PC-3 (cell line): ENCODE data around the gene RIN2. TPM values are rescaled to one million over a fixed set of nuclear protein-coding genes. Genes with fewer than 3 reads are reported as not detected.

Experiments
- ATAC-seq: fragments of 200-7000 bp; cut with Tn5 transposase; 2 replicates; pipeline ENCODE4 v1.9.1; 2020; ENCODE audit warnings: mild to moderate bottlenecking, moderate library complexity
- BruUV-seq: library from RNA; stranded (reverse); fragments of 400-500 nt; replicated peaks from 2 replicates; lab custom pipeline; 2021; lab: Mats Ljungman, UMichigan
- CTCF ChIA-PET: fragments of 300-600 bp; sonication (Branson Sonifier 250); formaldehyde crosslinking; loops from one replicate; lab custom pipeline; 2022; ENCODE audit warnings: antibody characterized with exemption; lab: Charles Lee
- POLR2A ChIA-PET: fragments of 300-600 bp; sonication (Branson Sonifier 250); formaldehyde crosslinking; loops from one replicate; lab custom pipeline; 2022; ENCODE audit warnings: antibody characterized with exemption; ENCODE audit not compliant: unreplicated experiment; lab: Charles Lee
- DNase-seq: peaks from one replicate; pipeline ENCODE4 v3.0.0-alpha.2; 2015
- H2AFZ ChIP-seq: fragments of 300-600 bp; sonication (generic); 2 replicates; pipeline ENCODE4 v1.6.0; 2016; ENCODE audit warnings: antibody characterized with exemption, low read length
- H3F3A ChIP-seq: fragments of 300-600 bp; sonication (generic); one replicate; pipeline ENCODE4 v1.6.0; 2017; ENCODE audit warnings: antibody characterized with exemption, low read length, control low read depth, mild to moderate bottlenecking; ENCODE audit not compliant: unreplicated experiment
- H3K27ac ChIP-seq: fragments of 300-600 bp; sonication (generic); 2 replicates; pipeline ENCODE4 v1.5.1; 2016; ENCODE audit warnings: mild to moderate bottlenecking, low read length
- H3K27me3 ChIP-seq: fragments of 300-600 bp; sonication (generic); 2 replicates; pipeline ENCODE4 v1.6.1; 2016; ENCODE audit warnings: low read length, mixed read lengths
- H3K36me3 ChIP-seq: fragments of 300-600 bp; sonication (generic); 2 replicates; pipeline ENCODE4 v1.6.1; 2016; ENCODE audit warnings: low read depth, mixed run types, low read length, mixed read lengths
- H3K4me1 ChIP-seq: fragments of 300-600 bp; sonication (generic); 2 replicates; pipeline ENCODE4 v1.5.1; 2016; ENCODE audit warnings: low read length; ENCODE audit not compliant: insufficient read depth
- H3K4me2 ChIP-seq: fragments of 300-600 bp; sonication (generic); 2 replicates; pipeline ENCODE4 v1.6.0; 2016; ENCODE audit warnings: low read length
- H3K4me3 ChIP-seq: fragments of 300-600 bp; sonication (generic); 2 replicates; pipeline ENCODE4 v1.5.1; 2016; ENCODE audit warnings: mild to moderate bottlenecking, low read length, mixed read lengths
- H3K79me2 ChIP-seq: fragments of 300-600 bp; sonication (generic); 2 replicates; pipeline ENCODE4 v1.6.1; 2017; ENCODE audit warnings: low read length, mixed read lengths
- H3K9ac ChIP-seq: fragments of 300-600 bp; sonication (generic); 2 replicates; pipeline ENCODE4 v1.6.0; 2016; ENCODE audit warnings: mild to moderate bottlenecking, low read length
- H3K9me2 ChIP-seq: fragments of 300-600 bp; sonication (generic); replicated peaks from 2 replicates; pipeline ENCODE4 v1.6.1; 2016; ENCODE audit warnings: mixed run types, low read length, mixed read lengths
- H3K9me3 ChIP-seq: fragments of 300-600 bp; sonication (generic); 2 replicates; pipeline ENCODE4 v1.6.1; 2016; ENCODE audit warnings: low read length, mixed read lengths
- H4K20me1 ChIP-seq: fragments of 300-600 bp; sonication (generic); 2 replicates; pipeline ENCODE4 v1.6.1; 2016; ENCODE audit warnings: low read length, mixed read lengths
- EZH2 ChIP-seq: fragments of 300-600 bp; sonication (generic); IDR thresholded peaks from one replicate; pipeline ENCODE4 v1.6.1; 2017; ENCODE audit warnings: antibody characterized with exemption, mild to moderate bottlenecking, low read length; ENCODE audit not compliant: unreplicated experiment
- EZH2phosphoT487 ChIP-seq: fragments of 300-600 bp; sonication (generic); IDR thresholded peaks from 2 replicates; pipeline ENCODE4 v1.6.1; 2018; ENCODE audit warnings: mild to moderate bottlenecking, antibody characterized with exemption, low read length, borderline replicate concordance
- intact Hi-C: fragments of 100-400 bp; cut with micrococcal nuclease; formaldehyde crosslinking; loops from 2 replicates; pipeline ENCODE4 v1.9.0; 2023
- total RNA-seq: library from RNA; depleted of rRNA; stranded (reverse); fragments of >200 nt; gene quantifications from 2 replicates; pipeline ENCODE4 v1.2.3, GENCODE V29; 2014
- TF ChIP-seq, protein P1 (sequence below): fragments of 300-600 bp; sonication (generic); conservative IDR thresholded peaks from 2 replicates; pipeline ENCODE4 v1.5.1; 2017; ENCODE audit warnings: antibody characterized with exemption, low read depth, mild to moderate bottlenecking, low read length

The RIN2 gene
- total RNA-seq, 1 experiment from 2014 or later = 69.8 TPM

DNA sequence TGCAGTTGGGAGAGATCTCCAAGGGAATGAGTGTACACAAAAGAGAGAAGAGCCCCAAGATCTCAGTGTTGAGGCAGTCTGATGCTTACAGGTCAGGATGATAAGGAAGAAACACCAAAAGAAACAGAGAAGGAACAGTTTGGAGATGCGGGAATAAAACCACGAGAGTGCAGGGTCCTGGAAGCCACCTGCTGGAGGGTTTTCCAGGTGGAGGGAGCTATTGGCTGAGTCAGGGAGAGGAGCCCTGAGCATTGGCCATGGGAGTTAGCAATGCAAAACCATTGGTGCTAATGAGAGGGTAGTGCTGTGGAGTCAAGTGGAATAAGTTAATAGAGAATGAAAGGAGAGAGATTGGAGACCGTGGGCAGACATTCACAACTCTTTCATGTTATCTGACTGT is 39.2 kb upstream of the RIN2 start:
- intact Hi-C loops = no loop called here
- POLR2A ChIA-PET = no interaction called here
- no peak for TF ChIP-seq EZH2phosphoT487
- TF ChIP-seq, protein P1, sequence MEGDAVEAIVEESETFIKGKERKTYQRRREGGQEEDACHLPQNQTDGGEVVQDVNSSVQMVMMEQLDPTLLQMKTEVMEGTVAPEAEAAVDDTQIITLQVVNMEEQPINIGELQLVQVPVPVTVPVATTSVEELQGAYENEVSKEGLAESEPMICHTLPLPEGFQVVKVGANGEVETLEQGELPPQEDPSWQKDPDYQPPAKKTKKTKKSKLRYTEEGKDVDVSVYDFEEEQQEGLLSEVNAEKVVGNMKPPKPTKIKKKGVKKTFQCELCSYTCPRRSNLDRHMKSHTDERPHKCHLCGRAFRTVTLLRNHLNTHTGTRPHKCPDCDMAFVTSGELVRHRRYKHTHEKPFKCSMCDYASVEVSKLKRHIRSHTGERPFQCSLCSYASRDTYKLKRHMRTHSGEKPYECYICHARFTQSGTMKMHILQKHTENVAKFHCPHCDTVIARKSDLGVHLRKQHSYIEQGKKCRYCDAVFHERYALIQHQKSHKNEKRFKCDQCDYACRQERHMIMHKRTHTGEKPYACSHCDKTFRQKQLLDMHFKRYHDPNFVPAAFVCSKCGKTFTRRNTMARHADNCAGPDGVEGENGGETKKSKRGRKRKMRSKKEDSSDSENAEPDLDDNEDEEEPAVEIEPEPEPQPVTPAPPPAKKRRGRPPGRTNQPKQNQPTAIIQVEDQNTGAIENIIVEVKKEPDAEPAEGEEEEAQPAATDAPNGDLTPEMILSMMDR = no peak
- TF ChIP-seq EZH2 = no peak
- H3K9me3 ChIP-seq = no peaks in the 10 kb centered on the region
- H3K27me3 ChIP-seq = no peaks in the 10 kb centered on the region
- no peak overlapping the region for H2AFZ ChIP-seq
- no peaks in the 10 kb centered on the region for H3K9me2 ChIP-seq
- no peak overlapping the region for H3K9ac ChIP-seq
- H3K27ac ChIP-seq = no peak overlapping the region
- no peak overlapping the region for H3K4me2 ChIP-seq
- BruUV-seq = no TSS peak
- no peaks in the 10 kb centered on the region for H4K20me1 ChIP-seq
- H3K79me2 ChIP-seq = no peaks in the 10 kb centered on the region
- no peaks in the 10 kb centered on the region for H3K36me3 ChIP-seq
- no peaks in the 10 kb centered on the region for H3K4me1 ChIP-seq
- DNase-seq = no peak
- CTCF ChIA-PET = no interaction called here
- no peak for ATAC-seq
- no peak overlapping the region for H3K4me3 ChIP-seq
- no peaks in the 10 kb centered on the region for H3F3A ChIP-seq

DNA sequence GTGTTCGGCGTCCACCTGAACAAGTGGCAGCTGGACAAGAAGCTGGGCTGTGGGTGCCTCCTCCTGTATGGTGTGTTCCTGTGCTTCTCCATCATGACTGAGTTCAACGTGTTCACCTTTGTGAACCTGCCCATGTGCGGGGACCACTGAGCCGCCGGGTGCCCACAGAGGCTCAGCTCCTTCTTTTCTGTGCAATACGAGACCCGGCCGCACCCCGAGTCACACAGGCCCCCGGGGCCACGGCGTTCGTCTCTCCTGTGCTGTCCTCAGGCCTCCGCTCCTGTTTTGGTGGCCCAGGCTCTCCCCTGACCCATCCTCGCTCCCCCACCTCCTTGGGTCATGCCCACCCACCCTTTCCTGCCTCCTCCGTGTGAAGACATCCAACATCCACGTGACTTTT is 37.1 kb upstream of the RIN2 start:
- Histone ChIP-seq H3K79me2 (no peaks in the 10 kb centered on the region), H3K9me2 (no peaks in the 10 kb centered on the region), H3K4me3 (no peak overlapping the region), H3K4me2 (no peak overlapping the region), H3K4me1 (peaks cover 3% of the 10 kb centered on the region), H3K9me3 (no peaks in the 10 kb centered on the region), H2AFZ (no peak overlapping the region), H3K27me3 (no peaks in the 10 kb centered on the region), H3K36me3 (no peaks in the 10 kb centered on the region), H4K20me1 (no peaks in the 10 kb centered on the region), H3K27ac (no peak overlapping the region), H3K9ac (no peak overlapping the region), H3F3A (no peaks in the 10 kb centered on the region)
- no TSS peak for BruUV-seq
- ATAC-seq (no peak), DNase-seq (no peak)
- no peak for TF ChIP-seq EZH2
- TF ChIP-seq, protein P1 = no peak
- TF ChIP-seq EZH2phosphoT487 = no peak
- intact Hi-C loops = no loop called here
- POLR2A ChIA-PET = no interaction called here
- CTCF ChIA-PET = no interaction called here

DNA sequence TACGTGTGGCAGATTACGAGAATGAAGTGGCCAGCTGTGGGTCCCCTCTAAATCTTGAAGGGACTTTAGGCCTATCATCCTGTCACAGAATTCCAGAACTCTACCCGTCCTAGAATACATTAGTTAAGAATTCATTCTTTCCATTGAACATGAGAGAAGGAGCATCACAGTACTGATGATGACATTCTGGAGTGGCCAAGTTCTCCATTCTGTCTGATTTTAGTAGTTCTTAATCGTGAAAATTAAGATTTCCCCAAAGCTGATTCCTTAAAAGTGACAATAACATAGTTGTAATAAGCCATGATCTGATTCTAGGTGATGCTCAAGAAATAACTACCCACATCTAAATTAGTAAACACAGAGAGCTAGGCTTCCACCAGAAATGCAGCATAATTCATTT is 35.0 kb upstream of the RIN2 start:
- Histone ChIP-seq H3K4me1 (peaks cover 11% of the 10 kb centered on the region), H3K4me2 (no peak overlapping the region), H3K27ac (no peak overlapping the region), H3K79me2 (no peaks in the 10 kb centered on the region), H3K9ac (no peak overlapping the region), H4K20me1 (no peaks in the 10 kb centered on the region), H3K27me3 (no peaks in the 10 kb centered on the region), H3F3A (no peaks in the 10 kb centered on the region), H3K9me3 (no peaks in the 10 kb centered on the region), H3K36me3 (no peaks in the 10 kb centered on the region), H3K4me3 (no peak overlapping the region), H2AFZ (no peak overlapping the region), H3K9me2 (no peaks in the 10 kb centered on the region)
- POLR2A ChIA-PET = no interaction called here
- ATAC-seq (no peak), DNase-seq (no peak)
- intact Hi-C loops = no loop called here
- TF ChIP-seq, protein P1 = no peak
- TF ChIP-seq EZH2phosphoT487 (no peak), EZH2 (no peak)
- CTCF ChIA-PET = no interaction called here
- BruUV-seq = no TSS peak
